WTC11 (cell line): ENCODE data around the gene COL6A3. TPM values are rescaled to one million over a fixed set of nuclear protein-coding genes. Genes with fewer than 3 reads are reported as not detected.

Experiments used
- ATAC-seq: fragments of 200-7000 bp; cut with Tn5 transposase; 2 replicates; pipeline ENCODE4 v1.10.0; 2021; ENCODE audit warnings: mild to moderate bottlenecking, moderate library complexity
- CTCF ChIA-PET: fragments of 300-600 bp; sonication (Branson Sonifier 250); formaldehyde crosslinking; loops from one replicate; lab custom pipeline; 2021; ENCODE audit warnings: antibody characterized with exemption; lab: Charles Lee
- POLR2A ChIA-PET: fragments of 350-600 bp; sonication (Branson Sonifier 250); formaldehyde crosslinking; loops from one replicate; lab custom pipeline; 2021; ENCODE audit warnings: antibody characterized with exemption; lab: Charles Lee
- DNase-seq: peaks from one replicate; pipeline ENCODE4 v3.0.0; 2021; ENCODE audit warnings: low spot score
- H3K27ac Mint-ChIP-seq: 2 replicates; pipeline ENCODE4 v1.8.0; 2021; ENCODE audit warnings: mixed read lengths
- H3K27me3 Mint-ChIP-seq: 2 replicates; pipeline ENCODE4 v1.8.0; 2021; ENCODE audit warnings: low read depth, mild to moderate bottlenecking, moderate library complexity, mixed read lengths
- H3K36me3 Mint-ChIP-seq: 2 replicates; pipeline ENCODE4 v1.8.0; 2021; ENCODE audit warnings: mixed read lengths
- H3K4me1 Mint-ChIP-seq: 2 replicates; pipeline ENCODE4 v1.8.0; 2022; ENCODE audit warnings: mixed read lengths
- H3K4me3 Mint-ChIP-seq: 2 replicates; pipeline ENCODE4 v1.8.0; 2021; ENCODE audit warnings: mild to moderate bottlenecking, moderate library complexity, mixed read lengths
- H3K9me3 Mint-ChIP-seq: 2 replicates; pipeline ENCODE4 v1.8.0; 2021; ENCODE audit warnings: mixed read lengths
- ATF2 ChIP-seq: sonication (generic); formaldehyde crosslinking; IDR thresholded peaks from 2 replicates; pipeline ENCODE4 v1.8.1; 2022; ENCODE audit warnings: low read depth, missing genetic modification reagents, borderline replicate concordance
- CTCF ChIP-seq: fragments of 200-600 bp; IDR thresholded peaks from 2 replicates; pipeline ENCODE4 v1.8.0; 2022; ENCODE audit warnings: antibody characterized with exemption
- ELF4 ChIP-seq: sonication (generic); formaldehyde crosslinking; IDR thresholded peaks from 2 replicates; pipeline ENCODE4 v1.8.1; 2022; ENCODE audit warnings: low read depth, mild to moderate bottlenecking, moderate library complexity, missing genetic modification reagents
- ERG ChIP-seq: fragments of 250-450 bp; sonication (Bioruptor Pico); IDR thresholded peaks from 2 replicates; pipeline ENCODE4 v1.8.0; 2021; ENCODE audit warnings: mild to moderate bottlenecking
- FOXP1 ChIP-seq: sonication (generic); formaldehyde crosslinking; IDR thresholded peaks from 2 replicates; pipeline ENCODE4 v1.8.0; 2022; ENCODE audit warnings: missing genetic modification reagents, mild to moderate bottlenecking, moderate library complexity, borderline replicate concordance
- GABPB1 ChIP-seq: sonication (generic); formaldehyde crosslinking; IDR thresholded peaks from 2 replicates; pipeline ENCODE4 v1.8.1; 2023; ENCODE audit warnings: mild to moderate bottlenecking, missing genetic modification reagents
- HMGA2 ChIP-seq: fragments of 250-450 bp; sonication (Bioruptor Pico); IDR thresholded peaks from 2 replicates; pipeline ENCODE4 v1.4.0; 2021; ENCODE audit warnings: mild to moderate bottlenecking, moderate library complexity
- IRF2 ChIP-seq: sonication (generic); formaldehyde crosslinking; IDR thresholded peaks from 2 replicates; pipeline ENCODE4 v1.8.0; 2022; ENCODE audit warnings: low read depth, missing genetic modification reagents, borderline replicate concordance
- JAZF1 ChIP-seq: fragments of 250-450 bp; sonication (Bioruptor Pico); IDR thresholded peaks from 2 replicates; pipeline ENCODE4 v1.9.0; 2021; ENCODE audit warnings: moderate library complexity, mild to moderate bottlenecking, inconsistent platforms
- JUN ChIP-seq: sonication (generic); formaldehyde crosslinking; IDR thresholded peaks from 2 replicates; pipeline ENCODE4 v1.8.0; 2023; ENCODE audit warnings: mild to moderate bottlenecking, missing genetic modification reagents
- NFATC4 ChIP-seq: fragments of 250-450 bp; sonication (Bioruptor Pico); IDR thresholded peaks from 2 replicates; pipeline ENCODE4 v1.9.0; 2021; ENCODE audit warnings: mild to moderate bottlenecking
- NFE2L1 ChIP-seq: sonication (generic); formaldehyde crosslinking; IDR thresholded peaks from 2 replicates; pipeline ENCODE4 v1.8.1; 2023; ENCODE audit warnings: missing genetic modification reagents
- NR1H2 ChIP-seq: sonication (generic); formaldehyde crosslinking; IDR thresholded peaks from 2 replicates; pipeline ENCODE4 v1.9.0; 2021; ENCODE audit warnings: mild to moderate bottlenecking, moderate library complexity, missing genetic modification reagents
- OVOL2 ChIP-seq: fragments of 250-450 bp; sonication (Bioruptor Pico); IDR thresholded peaks from 2 replicates; pipeline ENCODE4 v1.9.0; 2021; ENCODE audit warnings: mild to moderate bottlenecking, borderline replicate concordance
- RORB ChIP-seq: fragments of 250-450 bp; sonication (Bioruptor Pico); IDR thresholded peaks from 2 replicates; pipeline ENCODE4 v1.9.0; 2021; ENCODE audit warnings: mild to moderate bottlenecking
- TEAD1 ChIP-seq: sonication (generic); formaldehyde crosslinking; IDR thresholded peaks from 2 replicates; pipeline ENCODE4 v1.8.0; 2022; ENCODE audit warnings: mild to moderate bottlenecking, missing genetic modification reagents
- TEAD4 ChIP-seq: sonication (generic); formaldehyde crosslinking; IDR thresholded peaks from 2 replicates; pipeline ENCODE4 v1.8.0; 2022; ENCODE audit warnings: mild to moderate bottlenecking, missing genetic modification reagents
- total RNA-seq: library from RNA; stranded (reverse); gene quantifications from 3 replicates; pipeline ENCODE4 v1.2.3, GENCODE V29; 2021
- TF ChIP-seq, protein P1 (sequence below): sonication (generic); formaldehyde crosslinking; IDR thresholded peaks from 2 replicates; pipeline ENCODE4 v1.8.1; 2022; ENCODE audit warnings: mild to moderate bottlenecking, missing genetic modification reagents, moderate library complexity, borderline replicate concordance
- TF ChIP-seq, protein P2 (sequence below): sonication (generic); formaldehyde crosslinking; IDR thresholded peaks from 2 replicates; pipeline ENCODE4 v1.8.1; 2023; ENCODE audit warnings: mild to moderate bottlenecking, missing genetic modification reagents, borderline replicate concordance
- TF ChIP-seq, protein P3 (sequence below): sonication (generic); formaldehyde crosslinking; IDR thresholded peaks from 2 replicates; pipeline ENCODE4 v1.8.1; 2023; ENCODE audit warnings: mild to moderate bottlenecking, missing genetic modification reagents
- TF ChIP-seq, protein P4 (sequence below): fragments of 250-450 bp; sonication (Bioruptor Pico); IDR thresholded peaks from 2 replicates; pipeline ENCODE4 v2.1.2; 2022; ENCODE audit warnings: mild to moderate bottlenecking, moderate library complexity

Gene COL6A3
- total RNA-seq, 1 experiment from 2014 or later, result 2.6 TPM

GRCh38 chr2:237283131-237283928 is 130.6 kb downstream of the COL6A3 start:
- ATAC-seq, result no peak
- peaks cover 2% of the 10 kb centered on the region; the same call in 1 of the 2 replicates for H3K27me3 Mint-ChIP-seq
- POLR2A ChIA-PET, result no interaction called here

DNA sequence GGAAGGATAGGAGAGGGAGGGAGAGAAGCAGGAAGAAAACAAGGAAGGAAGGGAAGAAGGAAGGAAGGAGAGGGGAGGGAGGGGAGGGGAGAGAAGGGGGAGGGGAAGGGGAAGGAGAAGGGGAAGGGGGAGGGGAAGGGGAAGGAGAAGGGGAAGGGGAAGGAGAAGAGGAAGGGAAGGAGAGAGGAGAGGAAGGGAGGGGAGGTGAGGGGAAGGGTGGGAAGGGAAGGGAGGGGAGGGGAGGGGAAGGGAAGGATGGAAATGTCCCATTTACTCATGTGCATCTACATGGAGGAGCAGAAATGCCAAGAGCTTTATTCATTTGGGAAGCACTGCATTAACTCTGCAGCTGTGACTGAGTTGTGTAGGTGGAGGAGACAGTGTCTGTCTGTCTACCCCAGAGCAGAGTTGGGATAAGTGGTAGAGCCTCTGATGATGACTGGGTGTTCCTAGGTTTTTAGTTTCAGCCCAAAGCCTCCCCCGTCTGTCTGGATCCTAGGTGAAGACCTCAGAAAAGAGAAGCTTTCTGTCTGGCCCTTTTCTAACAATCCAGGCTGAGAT is 131.3 kb downstream of the COL6A3 start:
- POLR2A ChIA-PET, result no interaction called here
- Mint-ChIP-seq H3K4me3 (no peak overlapping the region), H3K36me3 (no peaks in the 10 kb centered on the region), H3K9me3 (peaks cover 13% of the 10 kb centered on the region), H3K27me3 (peaks cover 2% of the 10 kb centered on the region; the same call in 1 of the 2 replicates), H3K27ac (no peak overlapping the region), H3K4me1 (peaks cover 6% of the 10 kb centered on the region)
- ATAC-seq (no peak), DNase-seq (no peak)
- CTCF ChIA-PET, result interaction anchor here (0.9 kb wide), 1 partner anchor 289 kb away, joined by 5 read pairs; no protein-coding TSS in a partner anchor
- no peak for TF ChIP-seq ERG (CRISPR knock-in tag)
- TF ChIP-seq, protein P1, sequence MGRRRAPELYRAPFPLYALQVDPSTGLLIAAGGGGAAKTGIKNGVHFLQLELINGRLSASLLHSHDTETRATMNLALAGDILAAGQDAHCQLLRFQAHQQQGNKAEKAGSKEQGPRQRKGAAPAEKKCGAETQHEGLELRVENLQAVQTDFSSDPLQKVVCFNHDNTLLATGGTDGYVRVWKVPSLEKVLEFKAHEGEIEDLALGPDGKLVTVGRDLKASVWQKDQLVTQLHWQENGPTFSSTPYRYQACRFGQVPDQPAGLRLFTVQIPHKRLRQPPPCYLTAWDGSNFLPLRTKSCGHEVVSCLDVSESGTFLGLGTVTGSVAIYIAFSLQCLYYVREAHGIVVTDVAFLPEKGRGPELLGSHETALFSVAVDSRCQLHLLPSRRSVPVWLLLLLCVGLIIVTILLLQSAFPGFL (CRISPR knock-in tag), result no peak
- no peak for TF ChIP-seq TEAD1 (CRISPR knock-in tag)
- no peak for TF ChIP-seq NFATC4 (CRISPR knock-in tag)
- TF ChIP-seq ATF2, result no peak
- TF ChIP-seq JAZF1 (CRISPR knock-in tag), result no peak
- TF ChIP-seq RORB (CRISPR knock-in tag), result no peak

More at GRCh38 chr2:237283131-237283928, 130.6 kb downstream of the COL6A3 start:
- Mint-ChIP-seq H3K4me3 (no peak overlapping the region), H3K36me3 (no peaks in the 10 kb centered on the region), H3K4me1 (peaks cover 6% of the 10 kb centered on the region), H3K27ac (no peak overlapping the region), H3K9me3 (peaks cover 16% of the 10 kb centered on the region)
- no peak for TF ChIP-seq IRF2 (CRISPR knock-in tag)
- TF ChIP-seq, protein P2, sequence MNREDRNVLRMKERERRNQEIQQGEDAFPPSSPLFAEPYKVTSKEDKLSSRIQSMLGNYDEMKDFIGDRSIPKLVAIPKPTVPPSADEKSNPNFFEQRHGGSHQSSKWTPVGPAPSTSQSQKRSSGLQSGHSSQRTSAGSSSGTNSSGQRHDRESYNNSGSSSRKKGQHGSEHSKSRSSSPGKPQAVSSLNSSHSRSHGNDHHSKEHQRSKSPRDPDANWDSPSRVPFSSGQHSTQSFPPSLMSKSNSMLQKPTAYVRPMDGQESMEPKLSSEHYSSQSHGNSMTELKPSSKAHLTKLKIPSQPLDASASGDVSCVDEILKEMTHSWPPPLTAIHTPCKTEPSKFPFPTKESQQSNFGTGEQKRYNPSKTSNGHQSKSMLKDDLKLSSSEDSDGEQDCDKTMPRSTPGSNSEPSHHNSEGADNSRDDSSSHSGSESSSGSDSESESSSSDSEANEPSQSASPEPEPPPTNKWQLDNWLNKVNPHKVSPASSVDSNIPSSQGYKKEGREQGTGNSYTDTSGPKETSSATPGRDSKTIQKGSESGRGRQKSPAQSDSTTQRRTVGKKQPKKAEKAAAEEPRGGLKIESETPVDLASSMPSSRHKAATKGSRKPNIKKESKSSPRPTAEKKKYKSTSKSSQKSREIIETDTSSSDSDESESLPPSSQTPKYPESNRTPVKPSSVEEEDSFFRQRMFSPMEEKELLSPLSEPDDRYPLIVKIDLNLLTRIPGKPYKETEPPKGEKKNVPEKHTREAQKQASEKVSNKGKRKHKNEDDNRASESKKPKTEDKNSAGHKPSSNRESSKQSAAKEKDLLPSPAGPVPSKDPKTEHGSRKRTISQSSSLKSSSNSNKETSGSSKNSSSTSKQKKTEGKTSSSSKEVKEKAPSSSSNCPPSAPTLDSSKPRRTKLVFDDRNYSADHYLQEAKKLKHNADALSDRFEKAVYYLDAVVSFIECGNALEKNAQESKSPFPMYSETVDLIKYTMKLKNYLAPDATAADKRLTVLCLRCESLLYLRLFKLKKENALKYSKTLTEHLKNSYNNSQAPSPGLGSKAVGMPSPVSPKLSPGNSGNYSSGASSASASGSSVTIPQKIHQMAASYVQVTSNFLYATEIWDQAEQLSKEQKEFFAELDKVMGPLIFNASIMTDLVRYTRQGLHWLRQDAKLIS (CRISPR knock-in tag), result no peak
- TF ChIP-seq ELF4 (CRISPR knock-in tag), result no peak
- TF ChIP-seq NFE2L1 (CRISPR knock-in tag), result no peak
- no peak for TF ChIP-seq FOXP1 (CRISPR knock-in tag)
- TF ChIP-seq NR1H2 (CRISPR knock-in tag), result no peak
- TF ChIP-seq TEAD4 (CRISPR knock-in tag), result no peak
- TF ChIP-seq, protein P3, sequence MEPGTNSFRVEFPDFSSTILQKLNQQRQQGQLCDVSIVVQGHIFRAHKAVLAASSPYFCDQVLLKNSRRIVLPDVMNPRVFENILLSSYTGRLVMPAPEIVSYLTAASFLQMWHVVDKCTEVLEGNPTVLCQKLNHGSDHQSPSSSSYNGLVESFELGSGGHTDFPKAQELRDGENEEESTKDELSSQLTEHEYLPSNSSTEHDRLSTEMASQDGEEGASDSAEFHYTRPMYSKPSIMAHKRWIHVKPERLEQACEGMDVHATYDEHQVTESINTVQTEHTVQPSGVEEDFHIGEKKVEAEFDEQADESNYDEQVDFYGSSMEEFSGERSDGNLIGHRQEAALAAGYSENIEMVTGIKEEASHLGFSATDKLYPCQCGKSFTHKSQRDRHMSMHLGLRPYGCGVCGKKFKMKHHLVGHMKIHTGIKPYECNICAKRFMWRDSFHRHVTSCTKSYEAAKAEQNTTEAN (CRISPR knock-in tag), result no peak
- no peak for TF ChIP-seq GABPB1
- no peak for TF ChIP-seq NFATC4 (CRISPR knock-in tag)
- TF ChIP-seq HMGA2 (CRISPR knock-in tag), result no peak
- no peak for TF ChIP-seq OVOL2 (CRISPR knock-in tag)
- TF ChIP-seq, protein P4, sequence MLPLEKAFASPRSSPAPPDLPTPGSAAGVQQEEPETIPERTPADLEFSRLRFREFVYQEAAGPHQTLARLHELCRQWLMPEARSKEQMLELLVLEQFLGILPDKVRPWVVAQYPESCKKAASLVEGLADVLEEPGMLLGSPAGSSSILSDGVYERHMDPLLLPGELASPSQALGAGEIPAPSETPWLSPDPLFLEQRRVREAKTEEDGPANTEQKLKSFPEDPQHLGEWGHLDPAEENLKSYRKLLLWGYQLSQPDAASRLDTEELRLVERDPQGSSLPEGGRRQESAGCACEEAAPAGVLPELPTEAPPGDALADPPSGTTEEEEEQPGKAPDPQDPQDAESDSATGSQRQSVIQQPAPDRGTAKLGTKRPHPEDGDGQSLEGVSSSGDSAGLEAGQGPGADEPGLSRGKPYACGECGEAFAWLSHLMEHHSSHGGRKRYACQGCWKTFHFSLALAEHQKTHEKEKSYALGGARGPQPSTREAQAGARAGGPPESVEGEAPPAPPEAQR, result no peak
- TF ChIP-seq CTCF, result no peak
- TF ChIP-seq JUN, result no peak
- CTCF ChIA-PET, result interaction anchor here (0.9 kb wide), 1 partner anchor 289 kb away, joined by 5 read pairs; no protein-coding TSS in a partner anchor
- no peak for DNase-seq
